Uterus (tissue), 4 donors: Measurements from ENCODE around the gene CAMK2G. TPM values are rescaled to one million over a fixed set of nuclear protein-coding genes. Genes with fewer than 3 reads are reported as not detected.

Experiments
- DNase-seq, 2 donors: peaks; one replicate each; pipeline ENCODE4 v3.0.0-alpha.2; 2019 to 2020
- H3K27ac ChIP-seq, 2 donors: fragments of 200-600 bp; sonication (generic); 1 replicate in 1 of 2; 2 replicates in 1 of 2; pipeline ENCODE4 v1.5.1; 2016 to 2018
- H3K27me3 ChIP-seq, 2 donors: fragments of 200-600 bp; sonication (generic); one replicate each; pipeline ENCODE4 v1.5.1; 2018 to 2019; ENCODE audit warnings: control low read depth in 1 of 2
- H3K36me3 ChIP-seq, 2 donors: fragments of 200-600 bp; sonication (generic); one replicate each; pipeline ENCODE4 v1.5.1; 2019; ENCODE audit warnings: control low read depth in 1 of 2
- H3K4me1 ChIP-seq, 2 donors: fragments of 200-600 bp; sonication (generic); one replicate each; pipeline ENCODE4 v1.5.1; 2018 to 2019; ENCODE audit warnings: control low read depth in 1 of 2
- H3K4me3 ChIP-seq, 2 donors: fragments of 200-600 bp; sonication (generic); 1 replicate in 1 of 2; 2 replicates in 1 of 2; pipeline ENCODE4 v1.5.1; 2018 to 2019; ENCODE audit warnings: mild to moderate bottlenecking in 1 of 2
- H3K9me3 ChIP-seq, 2 donors: fragments of 200-600 bp; sonication (generic); one replicate each; pipeline ENCODE4 v1.5.1; 2019; ENCODE audit warnings: control low read depth in 1 of 2
- CTCF ChIP-seq, 4 experiments: fragments of 200-600 bp in 2 of 4; fragments of 450-650 bp in 2 of 4; sonication (generic) in 2 of 4; IDR thresholded peaks; one replicate each; pipeline ENCODE4 v1.5.1; 2016 to 2019; ENCODE audit warnings: antibody characterized with exemption in 4 of 4, mild to moderate bottlenecking in 2 of 4, moderate library complexity in 1 of 4
- POLR2A ChIP-seq, 2 donors: fragments of 450-650 bp; IDR thresholded peaks; one replicate each; pipeline ENCODE4 v1.6.1; 2016; ENCODE audit warnings: antibody characterized with exemption in 2 of 2, mild to moderate bottlenecking in 1 of 2, moderate library complexity in 1 of 2
- intact Hi-C: fragments of 100-400 bp; cut with DNase I; formaldehyde crosslinking; loops from one replicate; pipeline ENCODE4 v1.15.1; 2023; ENCODE audit warnings: low total_unique reads
- total RNA-seq, 4 donors: library from RNA; depleted of rRNA in 3 of 4; stranded (reverse); fragments of >200 nt in 3 of 4; gene quantifications; one replicate each; pipeline versions ENCODE4 v1.1.0 to v1.2.4, GENCODE V29; 2014 to 2023
- donor health status: DM: yes; HTN: yes; CAD: no.

Gene CAMK2G
- total RNA-seq, 4 donors from 2014 or later = 17.9 to 79.9 (median 40.0) TPM

- H3K4me3 ChIP-seq = no peak overlapping the region
- H3K4me1 ChIP-seq = peaks cover 4 to 23% of the 10 kb centered on the region in 2 donors
- intact Hi-C loops = loop anchor here (2.0 kb wide), 1 partner anchor 30 kb away; no protein-coding TSS in a partner anchor
- no peaks in the 10 kb centered on the region for H3K27me3 ChIP-seq
- H3K27ac ChIP-seq = peak overlapping the region; percentile 94 to 98
- DNase-seq = peak; percentile 88
- peak; percentile 98 to 100 (median 98) for TF ChIP-seq CTCF (IDR thresholded peaks at IDR 0.05)
- TF ChIP-seq POLR2A (IDR thresholded peaks at IDR 0.05) = no peak
- no peaks in the 10 kb centered on the region for H3K36me3 ChIP-seq
- no peaks in the 10 kb centered on the region for H3K9me3 ChIP-seq
Observed at GRCh38 chr10:73848821-73849489, 25.4 kb downstream of the CAMK2G start.

DNA sequence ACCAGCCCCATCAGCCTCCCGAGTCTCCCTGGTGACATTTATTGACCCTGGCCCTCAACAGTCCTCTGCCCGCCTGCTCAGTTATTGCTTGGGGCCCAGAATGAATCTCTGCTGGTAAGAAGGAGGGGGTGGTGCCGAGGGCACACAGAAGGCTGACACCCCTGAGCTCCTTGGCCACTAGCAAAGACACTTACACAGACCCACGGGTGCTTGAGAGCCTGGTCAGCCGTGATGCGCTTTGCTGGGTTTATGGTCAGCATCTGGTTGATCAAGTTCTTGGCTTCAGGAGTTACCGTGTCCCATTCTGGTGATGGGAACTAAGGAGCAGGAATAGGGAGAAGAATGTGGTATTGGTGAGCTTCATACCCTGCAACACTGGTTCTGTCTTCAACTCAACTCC, 27.3 kb downstream of the CAMK2G start:
- intact Hi-C loops = no loop called here

GRCh38 chr10:73843261-73843660, 31.1 kb downstream of the CAMK2G start:
- no peak for DNase-seq
- Histone ChIP-seq H3K4me3 (no peak overlapping the region), H3K9me3 (no peaks in the 10 kb centered on the region), H3K4me1 (no peaks in the 10 kb centered on the region), H3K36me3 (no peaks in the 10 kb centered on the region), H3K27ac (no peak overlapping the region), H3K27me3 (no peaks in the 10 kb centered on the region)
- TF ChIP-seq CTCF (IDR thresholded peaks at IDR 0.05) = no peak
- no peak for TF ChIP-seq POLR2A (IDR thresholded peaks at IDR 0.05)
- intact Hi-C loops = no loop called here

More for the DNA sequence above, 27.3 kb downstream of the CAMK2G start:
- Histone ChIP-seq H3K4me1 (peaks cover 4 to 23% of the 10 kb centered on the region in 2 donors), H3K27me3 (no peaks in the 10 kb centered on the region), H3K27ac (no peak overlapping the region), H3K4me3 (no peak overlapping the region), H3K9me3 (no peaks in the 10 kb centered on the region), H3K36me3 (no peaks in the 10 kb centered on the region)
- no peak for DNase-seq
- TF ChIP-seq POLR2A (IDR thresholded peaks at IDR 0.05) (no peak), CTCF (IDR thresholded peaks at IDR 0.05) (no peak)

GRCh38 chr10:73842349-73842748, 32.0 kb downstream of the CAMK2G start:
- H3K4me1 ChIP-seq = no peaks in the 10 kb centered on the region
- H3K4me3 ChIP-seq = no peak overlapping the region
- TF ChIP-seq CTCF (IDR thresholded peaks at IDR 0.05) = no peak
- TF ChIP-seq POLR2A (IDR thresholded peaks at IDR 0.05) = no peak
- H3K36me3 ChIP-seq = no peaks in the 10 kb centered on the region
- H3K9me3 ChIP-seq = no peaks in the 10 kb centered on the region
- no peak overlapping the region for H3K27ac ChIP-seq
- intact Hi-C loops = no loop called here
- no peak for DNase-seq
- H3K27me3 ChIP-seq = no peaks in the 10 kb centered on the region

- no peak for DNase-seq
- no peaks in the 10 kb centered on the region for H3K4me1 ChIP-seq
- H3K36me3 ChIP-seq = no peaks in the 10 kb centered on the region
- H3K4me3 ChIP-seq = no peak overlapping the region
- no peaks in the 10 kb centered on the region for H3K9me3 ChIP-seq
- no peak overlapping the region for H3K27ac ChIP-seq
- no peak for TF ChIP-seq CTCF (IDR thresholded peaks at IDR 0.05)
- TF ChIP-seq POLR2A (IDR thresholded peaks at IDR 0.05) = no peak
- intact Hi-C loops = no loop called here
- H3K27me3 ChIP-seq = no peaks in the 10 kb centered on the region
Observed at GRCh38 chr10:73841526-73842285, 32.6 kb downstream of the CAMK2G start.
